ENCODE measurements around the gene SCYL3.

DNA sequence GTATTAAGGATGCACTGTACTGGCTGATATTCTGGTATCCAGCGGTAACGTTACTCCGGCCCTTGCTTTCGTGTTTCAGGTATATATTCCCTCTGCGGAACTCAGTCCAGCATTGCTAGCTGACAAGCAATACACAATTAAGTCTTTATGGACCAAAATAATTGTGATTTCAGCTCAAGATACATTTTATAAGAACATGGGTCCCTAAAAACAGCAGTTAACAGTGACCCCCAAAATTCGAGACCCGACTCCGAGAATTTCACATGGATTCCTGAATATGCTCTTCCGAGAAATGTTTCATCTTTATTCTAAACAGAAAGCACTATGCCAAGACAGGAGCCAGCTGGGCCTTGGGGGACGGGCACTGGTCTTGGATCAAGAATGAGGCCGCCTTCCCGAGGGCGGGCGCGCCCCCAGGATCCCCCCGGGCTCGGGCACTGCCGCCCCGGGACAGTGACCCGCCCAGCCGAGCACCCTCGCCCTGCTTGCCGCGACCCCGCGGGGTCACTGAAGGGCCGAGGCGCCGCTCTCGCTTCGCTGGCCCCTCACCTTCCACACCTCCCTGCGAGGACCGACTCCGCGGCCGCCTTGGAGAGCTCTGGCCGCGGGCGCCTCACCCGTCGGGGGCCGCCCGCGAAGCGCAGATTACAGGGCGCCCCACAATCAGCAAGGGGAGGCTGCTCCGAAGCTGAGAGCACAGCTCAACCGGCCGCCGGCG is 610 bp downstream of the SCYL3 start:
- TF ChIP-seq CTCF (IDR thresholded peaks at IDR 0.05 in 2 of 3, conservative IDR thresholded peaks at IDR 0.05 in 1 of 3; ENCODE audit: borderline replicate concordance in 1 of 3, insufficient read depth in 1 of 3, low read depth in 2 of 3, low read length in 2 of 3), result no peak
- no peak for TF ChIP-seq ELF1 (IDR thresholded peaks at IDR 0.05; ENCODE audit: borderline replicate concordance, low read depth)
- TF ChIP-seq RAD21 (IDR thresholded peaks at IDR 0.05; ENCODE audit: low read depth), result 0 out of 2 replicates have a peak, but pooled peaks have one; percentile 0
- TF ChIP-seq ZBTB33 (IDR thresholded peaks at IDR 0.05; ENCODE audit: extremely low read depth, insufficient replicate concordance, low read length), result no peak
- TF ChIP-seq, protein P1, sequence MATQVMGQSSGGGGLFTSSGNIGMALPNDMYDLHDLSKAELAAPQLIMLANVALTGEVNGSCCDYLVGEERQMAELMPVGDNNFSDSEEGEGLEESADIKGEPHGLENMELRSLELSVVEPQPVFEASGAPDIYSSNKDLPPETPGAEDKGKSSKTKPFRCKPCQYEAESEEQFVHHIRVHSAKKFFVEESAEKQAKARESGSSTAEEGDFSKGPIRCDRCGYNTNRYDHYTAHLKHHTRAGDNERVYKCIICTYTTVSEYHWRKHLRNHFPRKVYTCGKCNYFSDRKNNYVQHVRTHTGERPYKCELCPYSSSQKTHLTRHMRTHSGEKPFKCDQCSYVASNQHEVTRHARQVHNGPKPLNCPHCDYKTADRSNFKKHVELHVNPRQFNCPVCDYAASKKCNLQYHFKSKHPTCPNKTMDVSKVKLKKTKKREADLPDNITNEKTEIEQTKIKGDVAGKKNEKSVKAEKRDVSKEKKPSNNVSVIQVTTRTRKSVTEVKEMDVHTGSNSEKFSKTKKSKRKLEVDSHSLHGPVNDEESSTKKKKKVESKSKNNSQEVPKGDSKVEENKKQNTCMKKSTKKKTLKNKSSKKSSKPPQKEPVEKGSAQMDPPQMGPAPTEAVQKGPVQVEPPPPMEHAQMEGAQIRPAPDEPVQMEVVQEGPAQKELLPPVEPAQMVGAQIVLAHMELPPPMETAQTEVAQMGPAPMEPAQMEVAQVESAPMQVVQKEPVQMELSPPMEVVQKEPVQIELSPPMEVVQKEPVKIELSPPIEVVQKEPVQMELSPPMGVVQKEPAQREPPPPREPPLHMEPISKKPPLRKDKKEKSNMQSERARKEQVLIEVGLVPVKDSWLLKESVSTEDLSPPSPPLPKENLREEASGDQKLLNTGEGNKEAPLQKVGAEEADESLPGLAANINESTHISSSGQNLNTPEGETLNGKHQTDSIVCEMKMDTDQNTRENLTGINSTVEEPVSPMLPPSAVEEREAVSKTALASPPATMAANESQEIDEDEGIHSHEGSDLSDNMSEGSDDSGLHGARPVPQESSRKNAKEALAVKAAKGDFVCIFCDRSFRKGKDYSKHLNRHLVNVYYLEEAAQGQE (IDR thresholded peaks at IDR 0.05; ENCODE audit: low read depth), result no peak
- TF ChIP-seq EZH2phosphoT487 (IDR thresholded peaks at IDR 0.05; ENCODE audit: borderline replicate concordance), result no peak
- TF ChIP-seq YY1 (IDR thresholded peaks at IDR 0.05; ENCODE audit: extremely low read depth, insufficient replicate concordance, low read depth, low read length), result no peak
- no peak for TF ChIP-seq SP1 (IDR thresholded peaks at IDR 0.05; ENCODE audit: low read depth)
- no peak for TF ChIP-seq CEBPB (IDR thresholded peaks at IDR 0.05; ENCODE audit: low read depth)
- no peak for TF ChIP-seq JUND (IDR thresholded peaks at IDR 0.05)
- TF ChIP-seq SIN3A (IDR thresholded peaks at IDR 0.05; ENCODE audit: low read depth), result 0 out of 2 replicates have a peak, but pooled peaks have one; percentile 17
- TF ChIP-seq SRF (IDR thresholded peaks at IDR 0.05; ENCODE audit: low read depth), result no peak
- TF ChIP-seq POLR2A (IDR thresholded peaks at IDR 0.05; ENCODE audit: borderline replicate concordance, extremely low read depth, insufficient read depth, insufficient read length), result peak; percentile 32
